ENCODE results near the gene IRF9. TPM values are rescaled to one million over a fixed set of nuclear protein-coding genes. Genes with fewer than 3 reads are reported as not detected.
A peak's percentile ranks its signal among the peaks of the same experiment; 100 is the strongest.

The IRF9 gene
- total RNA-seq, 1 donor from 2014 or later: 123 TPM

- no peak for ATAC-seq
- Histone ChIP-seq H3K4me1 (peaks cover 15% of the 10 kb centered on the region), H3K9me3 (no peaks in the 10 kb centered on the region), H3K4me3 (peak overlapping the region; percentile 73), H3K27ac (peak overlapping the region; percentile 99), H3K36me3 (peaks cover 41% of the 10 kb centered on the region), H3K27me3 (no peaks in the 10 kb centered on the region)
- intact Hi-C loops (cut with DNase I): no loop called here
- no peak for TF ChIP-seq CTCF (IDR thresholded peaks at IDR 0.05)
- DNase-seq: no peak
These were observed 45.5 kb upstream of the IRF9 start for GRCh38 chr14:24115422-24116127.

GRCh38 chr14:24116128-24116814 is 44.8 kb upstream of the IRF9 start:
- peaks cover 15% of the 10 kb centered on the region for H3K4me1 ChIP-seq
- no peaks in the 10 kb centered on the region for H3K27me3 ChIP-seq
- DNase-seq: no peak
- no peak for ATAC-seq
- intact Hi-C loops (cut with DNase I): no loop called here
- peak overlapping the region; percentile 73 for H3K4me3 ChIP-seq
- H3K27ac ChIP-seq: no peak overlapping the region
- TF ChIP-seq CTCF (IDR thresholded peaks at IDR 0.05): no peak
- no peaks in the 10 kb centered on the region for H3K9me3 ChIP-seq
- peaks cover 48% of the 10 kb centered on the region for H3K36me3 ChIP-seq

GRCh38 chr14:24117179-24117578 is 43.9 kb upstream of the IRF9 start:
- intact Hi-C loops (cut with DNase I): no loop called here
- Histone ChIP-seq H3K36me3 (peaks cover 57% of the 10 kb centered on the region), H3K4me1 (peaks cover 15% of the 10 kb centered on the region), H3K27me3 (no peaks in the 10 kb centered on the region), H3K4me3 (no peak overlapping the region), H3K27ac (no peak overlapping the region), H3K9me3 (no peaks in the 10 kb centered on the region)
- ATAC-seq (no peak), DNase-seq (no peak)
- no peak for TF ChIP-seq CTCF (IDR thresholded peaks at IDR 0.05)

- Histone ChIP-seq H3K4me1 (peaks cover 15% of the 10 kb centered on the region), H3K9me3 (no peaks in the 10 kb centered on the region), H3K4me3 (no peak overlapping the region), H3K27ac (no peak overlapping the region), H3K36me3 (peaks cover 79% of the 10 kb centered on the region), H3K27me3 (no peaks in the 10 kb centered on the region)
- ATAC-seq (no peak), DNase-seq (no peak)
- TF ChIP-seq CTCF (IDR thresholded peaks at IDR 0.05): no peak
- intact Hi-C loops (cut with DNase I): no loop called here
These were observed 41.4 kb upstream of the IRF9 start for GRCh38 chr14:24119691-24120090.

GRCh38 chr14:24121210-24121609 is 39.9 kb upstream of the IRF9 start:
- Histone ChIP-seq H3K27ac (no peak overlapping the region), H3K27me3 (no peaks in the 10 kb centered on the region), H3K9me3 (no peaks in the 10 kb centered on the region), H3K36me3 (peaks cover 79% of the 10 kb centered on the region), H3K4me3 (no peak overlapping the region), H3K4me1 (peaks cover 6% of the 10 kb centered on the region)
- DNase-seq: no peak
- intact Hi-C loops (cut with DNase I): no loop called here
- no peak for ATAC-seq
- no peak for TF ChIP-seq CTCF (IDR thresholded peaks at IDR 0.05)

All from upper lobe of right lung (tissue), 1 donor.